Activated CD4-positive, alpha-beta T cell treated with anti-CD3 and anti-CD28 coated beads for 1 hour (primary cell): Measurements from ENCODE around the gene CATSPERE.

Experiments
- DNase-seq: peaks from one replicate; pipeline ENCODE4 v3.0.0-alpha.2; 2020

The CATSPERE gene

GRCh38 chr1:244461245-244462071 lies at the start of gene CATSPERE:
TSS of gene CATSPERE (plus strand) at chr1:244461273. CDS start at chr1:244461430, 157 bp downstream.
- DNase-seq, result peak; percentile 56

GRCh38 chr1:244412176-244412575 lies 48.9 kb upstream of the CATSPERE start:
- DNase-seq, result no peak

- no peak for DNase-seq
Observed at GRCh38 chr1:244413736-244414135, 47.3 kb upstream of the CATSPERE start.

- DNase-seq, result no peak
Observed at GRCh38 chr1:244414543-244414942, 46.5 kb upstream of the CATSPERE start.

- no peak for DNase-seq
Observed at GRCh38 chr1:244419024-244419423, 42.0 kb upstream of the CATSPERE start.

- no peak for DNase-seq
Observed at GRCh38 chr1:244422174-244422573, 38.9 kb upstream of the CATSPERE start.

- DNase-seq, result no peak
Observed at GRCh38 chr1:244424649-244425334, 36.3 kb upstream of the CATSPERE start.

- no peak for DNase-seq
Observed at GRCh38 chr1:244427647-244428046, 33.4 kb upstream of the CATSPERE start.

GRCh38 chr1:244429818-244430217 lies 31.3 kb upstream of the CATSPERE start:
- no peak for DNase-seq

- DNase-seq, result no peak
Observed at GRCh38 chr1:244431166-244431565, 29.9 kb upstream of the CATSPERE start.

GRCh38 chr1:244435562-244436205 lies 25.4 kb upstream of the CATSPERE start:
- DNase-seq, result no peak

- DNase-seq, result no peak
Observed at GRCh38 chr1:244436336-244437085, 24.6 kb upstream of the CATSPERE start.

- no peak for DNase-seq
Observed at GRCh38 chr1:244437086-244437468, 24.0 kb upstream of the CATSPERE start.

GRCh38 chr1:244439391-244440032 lies 21.6 kb upstream of the CATSPERE start:
- no peak for DNase-seq

GRCh38 chr1:244442850-244443249 lies 18.2 kb upstream of the CATSPERE start:
- DNase-seq, result no peak

GRCh38 chr1:244444854-244445253 lies 16.2 kb upstream of the CATSPERE start:
- no peak for DNase-seq

GRCh38 chr1:244445320-244446181 lies 15.5 kb upstream of the CATSPERE start:
- DNase-seq, result no peak

GRCh38 chr1:244447024-244447423 lies 14.0 kb upstream of the CATSPERE start:
- DNase-seq, result no peak

GRCh38 chr1:244447552-244447951 lies 13.5 kb upstream of the CATSPERE start:
- DNase-seq, result no peak

GRCh38 chr1:244448279-244449036 lies 12.6 kb upstream of the CATSPERE start:
- no peak for DNase-seq
